Measurements from ENCODE around the gene CETP. TPM values are rescaled to one million over a fixed set of nuclear protein-coding genes. Genes with fewer than 3 reads are reported as not detected.
"Not testable (repeated sequence)": the region's sequence is repeated elsewhere in the genome, so short reads cannot be mapped to it uniquely, and the experiment has no call there.

CETP gene
- total RNA-seq, 4 donors from 2014 or later, result not detected

DNA sequence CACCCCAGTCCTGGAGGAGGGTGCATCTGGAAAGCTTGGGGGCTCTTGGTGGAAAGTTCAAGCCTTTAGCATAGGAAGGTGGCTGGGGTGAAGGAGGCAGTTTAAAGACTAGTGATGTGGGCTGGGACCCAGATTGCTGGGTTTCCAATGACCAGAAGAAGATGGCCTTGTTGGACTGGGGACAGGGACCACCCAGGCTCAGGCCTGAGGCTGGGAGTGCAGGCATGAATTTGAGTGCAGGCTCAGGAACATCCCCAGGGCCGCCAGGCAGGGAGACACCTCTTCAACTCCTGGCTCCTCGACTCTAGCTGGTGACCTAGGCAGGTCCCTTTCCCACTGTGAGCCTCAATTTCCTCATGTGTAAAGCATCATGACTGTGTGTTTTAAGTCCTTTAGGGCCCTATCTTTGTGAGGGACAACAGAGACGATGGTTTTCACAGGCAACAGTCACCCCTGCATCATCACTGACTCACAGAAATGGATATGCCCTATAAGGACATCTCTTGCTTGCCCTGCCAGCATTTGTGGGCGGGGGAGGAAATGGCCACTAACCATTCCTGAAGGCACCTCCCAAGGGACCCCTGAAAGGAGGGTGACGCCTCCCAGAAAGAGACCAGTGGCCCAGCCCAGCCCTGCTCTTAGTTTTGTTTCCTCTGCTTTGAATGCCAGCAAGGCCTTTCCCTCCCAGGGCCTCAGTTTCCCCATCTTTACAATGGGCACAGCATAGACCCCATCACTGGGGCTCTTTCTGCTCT lies 38.7 kb downstream of the CETP start:
- TF ChIP-seq POLR2A (IDR thresholded peaks at IDR 0.05), result no peak
- TF ChIP-seq, protein P1, sequence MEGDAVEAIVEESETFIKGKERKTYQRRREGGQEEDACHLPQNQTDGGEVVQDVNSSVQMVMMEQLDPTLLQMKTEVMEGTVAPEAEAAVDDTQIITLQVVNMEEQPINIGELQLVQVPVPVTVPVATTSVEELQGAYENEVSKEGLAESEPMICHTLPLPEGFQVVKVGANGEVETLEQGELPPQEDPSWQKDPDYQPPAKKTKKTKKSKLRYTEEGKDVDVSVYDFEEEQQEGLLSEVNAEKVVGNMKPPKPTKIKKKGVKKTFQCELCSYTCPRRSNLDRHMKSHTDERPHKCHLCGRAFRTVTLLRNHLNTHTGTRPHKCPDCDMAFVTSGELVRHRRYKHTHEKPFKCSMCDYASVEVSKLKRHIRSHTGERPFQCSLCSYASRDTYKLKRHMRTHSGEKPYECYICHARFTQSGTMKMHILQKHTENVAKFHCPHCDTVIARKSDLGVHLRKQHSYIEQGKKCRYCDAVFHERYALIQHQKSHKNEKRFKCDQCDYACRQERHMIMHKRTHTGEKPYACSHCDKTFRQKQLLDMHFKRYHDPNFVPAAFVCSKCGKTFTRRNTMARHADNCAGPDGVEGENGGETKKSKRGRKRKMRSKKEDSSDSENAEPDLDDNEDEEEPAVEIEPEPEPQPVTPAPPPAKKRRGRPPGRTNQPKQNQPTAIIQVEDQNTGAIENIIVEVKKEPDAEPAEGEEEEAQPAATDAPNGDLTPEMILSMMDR (IDR thresholded peaks at IDR 0.05), result no peak
- TF ChIP-seq EP300 (IDR thresholded peaks at IDR 0.05), result peak in 1 of 2 donors; percentile 16
- H3K27ac ChIP-seq, result peak overlapping the region in 3 of 4 donors; percentile 55 to 73 (median 65)
- no peaks in the 10 kb centered on the region for H3K9me3 ChIP-seq
- no peaks in the 10 kb centered on the region for H3K27me3 ChIP-seq
- DNase-seq (ENCODE audit: low spot score in 2 of 2), result peak in 1 of 2 donors; percentile 27
- peaks cover 0 to 8% (median 0%) of the 10 kb centered on the region in 3 donors for H3K36me3 ChIP-seq
- no peak overlapping the region for H3K4me3 ChIP-seq
- peaks cover 0 to 15% (median 5%) of the 10 kb centered on the region in 4 donors for H3K4me1 ChIP-seq
- WGBS, 2 donors, result 59 to 61% methylated on average over 5 of the region's 5 CpGs

DNA sequence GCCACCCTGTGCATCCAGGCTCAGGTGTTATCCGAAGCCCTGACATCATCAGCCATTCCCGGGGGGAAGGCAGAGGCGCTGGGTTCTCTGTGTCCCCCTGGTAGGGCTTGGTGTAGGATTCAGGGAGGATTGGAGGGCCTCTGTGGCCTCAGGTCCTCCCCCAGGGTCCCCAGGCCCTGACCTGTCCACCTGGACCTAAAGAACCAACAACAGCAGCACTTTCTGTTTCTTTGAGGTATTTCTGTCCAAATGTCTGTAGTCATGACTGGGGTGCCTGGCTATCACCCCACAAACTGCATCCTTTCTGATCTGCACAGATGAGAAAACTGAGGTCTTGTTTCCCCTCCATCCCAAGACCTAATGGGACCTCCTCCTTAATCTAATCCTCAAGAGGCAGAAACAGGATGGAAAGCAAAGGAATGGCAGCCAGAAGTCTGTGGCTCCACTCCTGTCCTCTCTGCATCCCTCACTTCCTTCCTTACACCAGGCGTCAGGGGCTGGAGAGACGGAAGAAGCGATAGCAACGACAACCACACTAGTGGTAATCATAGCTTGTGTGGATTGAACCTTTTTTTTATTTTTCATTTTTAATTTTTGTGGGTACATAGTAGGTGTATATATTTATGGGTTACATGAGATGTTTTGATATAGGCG lies 39.4 kb downstream of the CETP start:
- H3K27ac ChIP-seq, result peak overlapping the region in 2 of 4 donors; percentile 65 to 73

DNA sequence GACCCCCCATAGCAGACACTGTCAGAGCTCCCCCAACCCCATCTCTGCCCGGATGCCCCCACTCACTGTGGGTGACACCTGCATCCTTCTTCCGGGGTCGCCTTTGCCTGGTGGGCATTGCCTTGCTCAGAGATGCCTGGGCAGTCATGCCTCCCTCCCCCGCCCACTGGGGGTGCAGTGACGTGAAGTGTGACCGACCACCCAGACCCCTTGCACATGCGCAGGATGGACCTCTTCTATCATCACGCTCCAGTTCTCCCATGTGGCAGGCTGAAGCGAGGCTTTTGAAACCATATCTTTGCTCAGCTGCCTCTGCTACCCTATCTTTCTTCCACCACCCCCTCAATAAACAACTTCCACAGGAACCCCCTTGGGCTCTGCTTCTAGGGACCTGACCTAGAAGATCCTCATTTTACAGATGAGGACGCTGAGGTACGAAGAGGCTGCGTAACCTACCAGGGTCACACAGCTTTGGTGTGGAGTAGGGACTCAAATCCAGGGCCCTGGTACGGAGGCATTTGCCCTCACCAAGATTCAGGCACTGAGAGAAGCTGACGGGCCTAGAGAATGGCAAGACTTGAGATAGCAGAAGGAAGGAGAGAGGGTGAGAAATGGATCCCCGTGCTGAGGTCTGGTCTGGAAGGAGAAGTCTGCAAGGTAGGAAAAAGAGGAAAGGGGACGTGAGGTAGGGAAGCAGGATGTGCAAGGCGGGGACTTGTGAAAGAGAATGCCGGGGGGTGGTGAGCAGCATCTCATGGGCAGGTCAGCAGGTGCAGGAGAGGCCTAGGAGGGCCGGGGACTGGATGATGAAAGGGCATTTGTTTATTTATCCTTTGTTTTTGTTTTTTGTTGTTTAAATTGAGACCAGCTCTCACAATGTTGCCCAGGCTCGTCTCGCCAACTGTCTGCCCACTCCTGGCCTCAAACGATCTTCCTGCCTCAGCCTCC lies 42.0 kb downstream of the CETP start:
- TF ChIP-seq, protein P1 (IDR thresholded peaks at IDR 0.05), result no peak
- no peak for TF ChIP-seq EP300 (IDR thresholded peaks at IDR 0.05)
- no peak for TF ChIP-seq POLR2A (IDR thresholded peaks at IDR 0.05)
- Histone ChIP-seq H3K36me3 (peaks cover 0 to 8% (median 0%) of the 10 kb centered on the region in 3 donors), H3K4me3 (no peak overlapping the region), H3K4me1 (peaks cover 0 to 15% (median 5%) of the 10 kb centered on the region in 4 donors), H3K27me3 (no peaks in the 10 kb centered on the region), H3K9me3 (no peaks in the 10 kb centered on the region), H3K27ac (peak overlapping the region in 1 of 4 donors; percentile 30)
- no peak for DNase-seq (ENCODE audit: low spot score in 2 of 2)
- 79 to 83% methylated on average over 22 of the region's 22 CpGs for WGBS, 2 donors

More for the DNA sequence above, 39.4 kb downstream of the CETP start:
- WGBS, 2 donors, result 84 to 87% methylated on average over 8 of the region's 8 CpGs
- no peak for DNase-seq (ENCODE audit: low spot score in 2 of 2)
- Histone ChIP-seq H3K36me3 (peaks cover 0 to 8% (median 0%) of the 10 kb centered on the region in 3 donors), H3K27me3 (no peaks in the 10 kb centered on the region), H3K9me3 (no peaks in the 10 kb centered on the region), H3K4me1 (peaks cover 0 to 15% (median 5%) of the 10 kb centered on the region in 4 donors), H3K4me3 (no peak overlapping the region)
- TF ChIP-seq POLR2A (IDR thresholded peaks at IDR 0.05), result no peak
- TF ChIP-seq, protein P1 (IDR thresholded peaks at IDR 0.05), result no peak
- no peak for TF ChIP-seq EP300 (IDR thresholded peaks at IDR 0.05)

DNA sequence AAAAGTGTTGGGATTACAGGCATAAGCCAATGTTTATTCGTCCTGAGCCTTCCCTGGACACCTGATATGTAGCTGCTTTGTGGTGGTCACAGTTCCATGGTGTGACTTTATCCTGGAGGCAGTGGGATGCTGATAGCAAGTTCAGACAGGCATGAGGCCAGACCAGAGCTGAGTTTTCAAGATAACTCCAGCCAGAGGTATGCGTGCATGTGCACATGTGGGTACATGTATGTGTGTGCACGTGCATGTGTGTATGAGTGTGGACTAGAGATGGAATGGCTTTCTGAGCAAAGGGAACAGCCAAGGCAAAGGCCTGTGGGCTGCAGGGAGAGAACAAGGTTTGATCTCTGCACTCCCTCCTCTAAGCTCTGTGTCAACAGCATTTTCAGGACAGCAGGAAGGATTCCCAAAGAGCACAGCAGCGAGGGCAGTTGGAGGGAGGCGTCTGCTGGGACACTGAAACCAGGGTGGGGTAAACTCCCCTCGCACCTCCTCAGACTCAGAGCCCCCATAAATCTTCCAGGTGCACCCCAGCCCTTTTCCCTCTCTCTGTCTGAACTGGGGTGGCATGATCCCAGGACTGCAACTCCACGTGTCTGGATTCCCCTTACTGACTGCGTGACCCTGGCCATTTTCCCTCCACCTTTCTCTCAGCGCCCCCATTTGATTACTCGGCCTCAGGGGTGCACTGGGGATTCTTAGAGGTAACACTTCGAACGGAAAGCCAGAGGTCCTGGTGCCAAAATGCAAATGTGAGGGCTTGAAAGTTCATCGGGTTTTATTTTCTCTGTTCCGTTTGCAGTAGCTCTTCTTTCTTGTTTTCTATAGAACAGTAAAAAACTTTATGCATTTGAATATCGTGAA lies 42.9 kb downstream of the CETP start:
- H3K4me3 ChIP-seq, result no peak overlapping the region
- WGBS, 2 donors, result 65 to 66% methylated on average over 15 of the region's 15 CpGs
- no peaks in the 10 kb centered on the region for H3K9me3 ChIP-seq
- peaks cover 0 to 15% (median 3%) of the 10 kb centered on the region in 4 donors for H3K4me1 ChIP-seq
- no peak for TF ChIP-seq POLR2A (IDR thresholded peaks at IDR 0.05)
- TF ChIP-seq EP300 (IDR thresholded peaks at IDR 0.05), result no peak
- TF ChIP-seq, protein P1 (IDR thresholded peaks at IDR 0.05), result no peak
- peaks cover 0 to 8% (median 0%) of the 10 kb centered on the region in 3 donors for H3K36me3 ChIP-seq
- no peak for DNase-seq (ENCODE audit: low spot score in 2 of 2)
- no peak overlapping the region for H3K27ac ChIP-seq
- H3K27me3 ChIP-seq, result no peaks in the 10 kb centered on the region

DNA sequence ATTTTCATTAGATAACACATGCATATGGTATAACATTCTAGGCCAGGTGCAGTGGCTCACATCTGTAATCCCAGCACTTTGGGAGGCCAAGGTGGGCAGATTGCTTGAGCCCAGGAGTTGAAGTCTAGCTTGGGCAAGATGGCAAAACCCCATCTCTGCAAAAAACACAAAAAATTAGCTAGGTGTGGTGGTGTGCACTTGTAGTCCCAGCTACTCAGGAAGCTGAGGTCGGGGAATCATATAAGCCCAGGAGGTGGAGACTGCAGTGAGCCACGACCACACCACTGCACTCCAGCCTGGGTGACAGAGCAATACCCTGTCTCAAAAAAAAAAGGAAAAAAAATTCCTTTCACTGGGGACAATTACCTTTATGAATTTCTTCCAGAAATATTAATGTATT lies 43.8 kb downstream of the CETP start:
- WGBS, 2 donors, result 64 to 84% methylated on average over 2 of the region's 2 CpGs
- not testable (repeated sequence) for DNase-seq (ENCODE audit: low spot score in 2 of 2); H3K9me3 ChIP-seq; H3K4me3 ChIP-seq; H3K4me1 ChIP-seq; H3K27ac ChIP-seq; H3K27me3 ChIP-seq; H3K36me3 ChIP-seq
